WI38 (cell line): Measurements from ENCODE around the gene GRID1.

Experiments used
- H3K4me3 ChIP-seq: 2 replicates; pipeline ENCODE4 v1.5.1; 2011; ENCODE audit warnings: low read depth, mild to moderate bottlenecking, control low read depth, low read length
- CTCF ChIP-seq: IDR thresholded peaks from 2 replicates; pipeline ENCODE4 v1.5.1; 2012; ENCODE audit warnings: low read depth, mild to moderate bottlenecking, control low read depth, low read length

GRID1 gene

GRCh38 chr10:85891472-85891871 is 475.1 kb downstream of the GRID1 start:
- no peak overlapping the region for H3K4me3 ChIP-seq
- no peak for TF ChIP-seq CTCF

- no peak overlapping the region for H3K4me3 ChIP-seq
- no peak for TF ChIP-seq CTCF
These were observed 478.0 kb downstream of the GRID1 start for GRCh38 chr10:85888559-85888958.

GRCh38 chr10:85888004-85888403 is 478.6 kb downstream of the GRID1 start:
- TF ChIP-seq CTCF, result no peak
- no peak overlapping the region for H3K4me3 ChIP-seq

GRCh38 chr10:85874208-85874607 is 492.4 kb downstream of the GRID1 start:
- TF ChIP-seq CTCF, result no peak
- H3K4me3 ChIP-seq, result no peak overlapping the region

DNA sequence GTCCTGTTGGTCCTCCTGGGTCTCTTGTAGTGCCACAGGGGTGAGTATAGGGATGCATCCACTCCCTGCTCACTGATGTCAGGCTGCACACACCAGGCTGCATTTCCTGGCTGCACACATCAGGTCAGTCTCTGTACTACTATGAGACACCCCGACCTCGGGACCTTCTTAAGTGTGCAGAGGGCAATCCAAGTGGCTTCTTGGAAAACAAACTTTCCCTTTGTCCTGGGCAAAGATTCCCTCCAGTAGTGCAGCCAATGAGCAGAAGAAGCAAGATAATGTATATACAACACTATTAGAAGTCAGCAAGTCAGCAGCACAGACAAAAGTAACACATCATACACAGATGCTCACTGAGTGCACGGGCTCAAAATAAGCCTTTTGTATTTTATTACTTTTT is 493.5 kb downstream of the GRID1 start:
- no peak overlapping the region for H3K4me3 ChIP-seq
- no peak for TF ChIP-seq CTCF

GRCh38 chr10:85868627-85869499 is 497.7 kb downstream of the GRID1 start:
- TF ChIP-seq CTCF, result no peak

GRCh38 chr10:85864868-85865526 is 501.6 kb downstream of the GRID1 start:
- H3K4me3 ChIP-seq, result no peak overlapping the region
- TF ChIP-seq CTCF, result no peak

More at GRCh38 chr10:85868627-85869499, 497.7 kb downstream of the GRID1 start:
- H3K4me3 ChIP-seq, result no peak overlapping the region
